HCT116 (cell line): Measurements from ENCODE around the gene GKN1. TPM values are rescaled to one million over a fixed set of nuclear protein-coding genes. Genes with fewer than 3 reads are reported as not detected.

Experiments
- ATAC-seq: fragments of 200-7000 bp; cut with Tn5 transposase; 2 replicates; pipeline ENCODE4 v1.9.1; 2020; ENCODE audit warnings: mild to moderate bottlenecking, moderate library complexity
- BruUV-seq: library from RNA; stranded (reverse); fragments of 400-500 nt; replicated peaks from 2 replicates; lab custom pipeline; 2021; lab: Mats Ljungman, UMichigan
- CTCF ChIA-PET: fragments of 300-600 bp; sonication (Branson Sonifier 250); formaldehyde crosslinking; loops from one replicate; lab custom pipeline; 2021; ENCODE audit warnings: antibody characterized with exemption; lab: Charles Lee
- POLR2A ChIA-PET: fragments of 300-600, 350-600 bp; sonication (Branson Sonifier 250); formaldehyde crosslinking; loops from one replicate; lab custom pipeline; 2021; ENCODE audit warnings: antibody characterized with exemption; lab: Charles Lee
- RAD21 ChIA-PET, 2 experiments: fragments of 300-600 bp; sonication (Branson Sonifier 250); formaldehyde crosslinking; loops; one replicate each; lab custom pipeline; 2023; ENCODE audit warnings: low total read pairs in 2 of 2; ENCODE audit not compliant: uncharacterized antibody in 2 of 2, unreplicated experiment in 2 of 2, low non-redundant PET in 1 of 2; lab: Charles Lee
- DNase-seq: peaks from one replicate; pipeline ENCODE4 v3.0.0-alpha.2; 2010; ENCODE audit warnings: low read depth, low spot score
- H2AFZ ChIP-seq: fragments of 200-600 bp; shearing (Covaris generic), sonication (generic); 2 replicates; pipeline ENCODE4 v1.6.1; 2017; ENCODE audit warnings: low read depth, mixed run types, mixed read lengths, antibody characterized with exemption, low read length; ENCODE audit not compliant: poor library complexity, severe bottlenecking
- H3K27ac ChIP-seq: 2 replicates; pipeline ENCODE4 v1.5.1; 2012; ENCODE audit warnings: low read depth, low read length
- H3K27me3 ChIP-seq: fragments of 200-600 bp; sonication (generic); 2 replicates; pipeline ENCODE4 v1.6.1; 2016; ENCODE audit warnings: mixed run types, low read length, mixed read lengths; ENCODE audit not compliant: insufficient read depth
- H3K36me3 ChIP-seq, 2 experiments: fragments of 200-500 bp in 1 of 2; fragments of 200-600 bp in 1 of 2; sonication (Bioruptor generic) in 1 of 2; sonication (generic) in 1 of 2; 2 replicates each; pipeline versions ENCODE4 v1.5.1 to v1.6.1; 2014 to 2016; ENCODE audit warnings: low read length in 2 of 2, inconsistent platforms in 1 of 2, mixed read lengths in 1 of 2, mixed run types in 1 of 2; ENCODE audit not compliant: insufficient read depth in 2 of 2, control insufficient read depth in 1 of 2
- H3K4me1 ChIP-seq, 2 experiments: fragments of 200-600 bp in 1 of 2; sonication (generic) in 1 of 2; 2 replicates each; pipeline versions ENCODE4 v1.5.1 to v1.6.1; 2012 to 2017; ENCODE audit warnings: low read length in 2 of 2, inconsistent platforms in 1 of 2, mild to moderate bottlenecking in 1 of 2, mixed read lengths in 1 of 2, mixed run types in 1 of 2, moderate library complexity in 1 of 2; ENCODE audit not compliant: insufficient read depth in 2 of 2, control insufficient read depth in 1 of 2
- H3K4me2 ChIP-seq: fragments of 200-600 bp; sonication (generic); 2 replicates; pipeline ENCODE4 v1.6.1; 2017; ENCODE audit warnings: mixed run types, low read length, mixed read lengths
- H3K4me3 ChIP-seq, 2 experiments: fragments of 200-600 bp in 1 of 2; sonication (generic) in 1 of 2; replicated peaks in 1 of 2; 2 replicates each; pipeline ENCODE4 v1.5.1; 2011 to 2016; ENCODE audit warnings: low read length in 2 of 2, control low read depth in 1 of 2, low read depth in 1 of 2, mild to moderate bottlenecking in 1 of 2, mixed read lengths in 1 of 2, mixed run types in 1 of 2
- H3K79me2 ChIP-seq: fragments of 200-600 bp; sonication (generic); 2 replicates; pipeline ENCODE4 v1.6.1; 2017; ENCODE audit warnings: mild to moderate bottlenecking, mixed run types, low read length, moderate library complexity, mixed read lengths; ENCODE audit not compliant: insufficient read depth
- H3K9ac ChIP-seq: fragments of 200-600 bp; sonication (generic); 2 replicates; pipeline ENCODE4 v1.6.1; 2016; ENCODE audit warnings: low read length, mixed read lengths
- H3K9me2 ChIP-seq: fragments of 200-600 bp; sonication (generic), shearing (Covaris generic); 2 replicates; pipeline ENCODE4 v1.6.1; 2017; ENCODE audit warnings: mixed run types, mild to moderate bottlenecking, moderate library complexity; ENCODE audit not compliant: insufficient read depth
- H3K9me3 ChIP-seq, 2 experiments: fragments of 200-500 bp in 1 of 2; fragments of 200-600 bp in 1 of 2; sonication (Bioruptor generic) in 1 of 2; sonication (generic) in 1 of 2; 2 replicates each; pipeline ENCODE4 v1.6.1; 2014 to 2017; ENCODE audit warnings: low read length in 2 of 2, mixed read lengths in 2 of 2, inconsistent platforms in 1 of 2, low read depth in 1 of 2, mild to moderate bottlenecking in 1 of 2, mixed run types in 1 of 2, moderate library complexity in 1 of 2; ENCODE audit not compliant: control insufficient read depth in 1 of 2, insufficient read depth in 1 of 2
- H4K20me1 ChIP-seq: fragments of 200-600 bp; sonication (generic), shearing (Covaris generic); 2 replicates; pipeline ENCODE4 v1.6.1; 2017; ENCODE audit warnings: mixed run types, mild to moderate bottlenecking, moderate library complexity; ENCODE audit not compliant: insufficient read depth
- CBX3 ChIP-seq: IDR thresholded peaks from 2 replicates; pipeline ENCODE4 v1.6.1; 2012; ENCODE audit warnings: low read depth
- CEBPB ChIP-seq: IDR thresholded peaks from 2 replicates; pipeline ENCODE4 v1.6.1; 2012; ENCODE audit warnings: low read depth
- EGR1 ChIP-seq: IDR thresholded peaks from 2 replicates; pipeline ENCODE4 v1.6.1; 2012; ENCODE audit warnings: low read depth
- ELF1 ChIP-seq: IDR thresholded peaks from 2 replicates; pipeline ENCODE4 v1.6.1; 2012; ENCODE audit warnings: low read depth, borderline replicate concordance
- EZH2phosphoT487 ChIP-seq: fragments of 200-600 bp; IDR thresholded peaks from 2 replicates; pipeline ENCODE4 v1.6.1; 2018; ENCODE audit warnings: antibody characterized with exemption, borderline replicate concordance
- SIN3A ChIP-seq: IDR thresholded peaks from 2 replicates; pipeline ENCODE4 v1.6.1; 2012; ENCODE audit warnings: low read depth
- SRF ChIP-seq: IDR thresholded peaks from 2 replicates; pipeline ENCODE4 v1.6.1; 2012; ENCODE audit warnings: low read depth
- TCF7L2 ChIP-seq: IDR thresholded peaks from 2 replicates; pipeline ENCODE4 v1.7.0; 2011; ENCODE audit warnings: borderline replicate concordance, inconsistent platforms; ENCODE audit not compliant: insufficient read depth, insufficient read length; ENCODE audit errors: extremely low read depth
- ZFX ChIP-seq: fragments of 450-650 bp; IDR thresholded peaks from 2 replicates; pipeline ENCODE4 v1.6.1; 2017
- intact Hi-C: fragments of 100-400 bp; cut with micrococcal nuclease; formaldehyde crosslinking; loops from 2 replicates; pipeline ENCODE4 v1.10.0; 2022
- total RNA-seq: library from RNA; stranded (reverse); gene quantifications from one replicate; pipeline ENCODE4 v1.2.1, GENCODE V29; 2021; ENCODE audit not compliant: unreplicated experiment
- TF ChIP-seq, protein P1 (sequence below): IDR thresholded peaks from 2 replicates; pipeline ENCODE4 v1.6.1; 2011; ENCODE audit warnings: mild to moderate bottlenecking, low read length, moderate library complexity; ENCODE audit not compliant: insufficient replicate concordance; ENCODE audit errors: extremely low read depth

Gene GKN1
- total RNA-seq, 1 experiment from 2014 or later: not detected

DNA sequence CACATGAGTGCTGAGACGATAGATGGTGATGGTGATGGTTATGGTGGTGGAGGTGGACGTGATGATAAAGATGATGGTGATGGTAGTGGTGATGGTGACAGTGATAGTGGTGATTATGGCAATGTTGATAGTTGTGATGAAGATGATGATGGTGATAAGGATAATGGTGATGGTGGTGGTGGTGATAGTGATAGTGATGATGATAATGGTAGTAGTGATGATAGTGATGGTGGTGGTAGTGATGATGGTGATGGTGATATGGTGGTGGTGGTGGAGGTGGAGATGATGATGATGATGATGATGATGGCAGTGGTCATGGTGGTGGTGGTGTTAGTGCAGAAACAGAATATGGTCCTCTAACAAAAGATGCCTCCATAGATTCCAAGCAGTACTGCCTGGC is 48.8 kb downstream of the GKN1 start:
- no peak for ATAC-seq
- no peak for TF ChIP-seq SIN3A
- no peak for TF ChIP-seq ZFX
- TF ChIP-seq SRF: no peak
- no peak for TF ChIP-seq ELF1
- TF ChIP-seq, protein P1, sequence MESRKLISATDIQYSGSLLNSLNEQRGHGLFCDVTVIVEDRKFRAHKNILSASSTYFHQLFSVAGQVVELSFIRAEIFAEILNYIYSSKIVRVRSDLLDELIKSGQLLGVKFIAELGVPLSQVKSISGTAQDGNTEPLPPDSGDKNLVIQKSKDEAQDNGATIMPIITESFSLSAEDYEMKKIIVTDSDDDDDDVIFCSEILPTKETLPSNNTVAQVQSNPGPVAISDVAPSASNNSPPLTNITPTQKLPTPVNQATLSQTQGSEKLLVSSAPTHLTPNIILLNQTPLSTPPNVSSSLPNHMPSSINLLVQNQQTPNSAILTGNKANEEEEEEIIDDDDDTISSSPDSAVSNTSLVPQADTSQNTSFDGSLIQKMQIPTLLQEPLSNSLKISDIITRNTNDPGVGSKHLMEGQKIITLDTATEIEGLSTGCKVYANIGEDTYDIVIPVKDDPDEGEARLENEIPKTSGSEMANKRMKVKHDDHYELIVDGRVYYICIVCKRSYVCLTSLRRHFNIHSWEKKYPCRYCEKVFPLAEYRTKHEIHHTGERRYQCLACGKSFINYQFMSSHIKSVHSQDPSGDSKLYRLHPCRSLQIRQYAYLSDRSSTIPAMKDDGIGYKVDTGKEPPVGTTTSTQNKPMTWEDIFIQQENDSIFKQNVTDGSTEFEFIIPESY: no peak
- no peak for TF ChIP-seq EGR1
- no peak for TF ChIP-seq EZH2phosphoT487
- TF ChIP-seq TCF7L2: no peak
- TF ChIP-seq CEBPB: no peak
- no peak for TF ChIP-seq CBX3

More for the DNA sequence above, 48.8 kb downstream of the GKN1 start:
- H3K4me2 ChIP-seq: no peak overlapping the region
- RAD21 ChIA-PET: no interaction called here
- H2AFZ ChIP-seq: no peak overlapping the region
- no peak overlapping the region for H3K27ac ChIP-seq
- POLR2A ChIA-PET: no interaction called here
- no peaks in the 10 kb centered on the region for H3K9me3 ChIP-seq
- H3K9me2 ChIP-seq: no peaks in the 10 kb centered on the region
- H3K4me1 ChIP-seq: peaks cover 0 to 6% of the 10 kb centered on the region in 2 experiments; a peak in 1 of 4 replicates
- no TSS peak for BruUV-seq
- H3K9ac ChIP-seq: no peak overlapping the region
- no peak for DNase-seq
- 0 out of 2 replicates have a peak, but pooled peaks cover 2% of the 10 kb centered on the region for H3K79me2 ChIP-seq
- intact Hi-C loops: no loop called here
- H3K4me3 ChIP-seq: no peak overlapping the region
- no peaks in the 10 kb centered on the region for H4K20me1 ChIP-seq
- no peaks in the 10 kb centered on the region for H3K36me3 ChIP-seq
- CTCF ChIA-PET: no interaction called here
- no peaks in the 10 kb centered on the region for H3K27me3 ChIP-seq
